C4-2B (cell line): ENCODE data around the gene IRF7.

Source experiments
- CTCF ChIP-seq: fragments of 450-650 bp; conservative IDR thresholded peaks from 2 replicates; pipeline ENCODE4 v1.5.1; 2017; ENCODE audit warnings: mild to moderate bottlenecking
- ZFX ChIP-seq: fragments of 450-650 bp; IDR thresholded peaks from 2 replicates; pipeline ENCODE4 v1.6.1; 2017

DNA sequence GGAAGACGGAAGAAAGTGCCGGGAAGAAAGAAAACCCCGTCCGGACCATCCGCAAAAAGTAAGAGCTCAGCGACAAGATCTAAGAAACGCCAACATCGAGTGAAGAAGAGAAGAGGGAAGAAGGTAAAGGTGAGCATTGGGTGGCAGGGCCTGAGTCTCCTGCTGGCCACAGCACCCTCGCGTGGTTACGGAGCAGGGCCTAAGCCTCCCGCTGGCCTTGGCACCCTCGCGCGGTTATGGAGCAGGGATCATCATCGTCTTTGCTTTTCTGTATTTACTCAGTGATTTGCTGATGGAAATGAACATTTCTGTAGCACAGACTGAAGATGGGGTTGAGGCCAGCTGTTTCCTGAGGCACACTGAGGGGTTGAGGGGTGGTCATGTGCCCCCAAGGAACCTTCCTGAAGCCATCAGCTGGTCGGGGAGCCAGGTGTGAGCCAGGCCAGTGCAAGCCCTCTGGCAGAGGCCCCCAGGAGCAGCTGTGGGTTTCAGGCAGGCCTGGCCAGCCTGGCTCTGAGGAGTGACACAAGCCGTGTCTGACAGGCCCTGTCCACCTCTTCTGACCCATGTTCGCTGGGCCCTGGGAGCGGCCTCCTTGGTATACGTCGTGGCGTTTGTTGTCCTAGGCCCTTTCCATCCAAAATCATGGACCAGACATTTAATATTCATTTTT is 14.0 kb downstream of the IRF7 start:
- TF ChIP-seq CTCF (no peak), ZFX (no peak)
